CD4-positive, alpha-beta T cell (primary cell): ENCODE results near the gene ANXA4. TPM values are rescaled to one million over a fixed set of nuclear protein-coding genes. Genes with fewer than 3 reads are reported as not detected.
"Not testable (repeated sequence)": the region's sequence is repeated elsewhere in the genome, so short reads cannot be mapped to it uniquely, and the experiment has no call there.

Experiments
- ATAC-seq: fragments of 200-7000 bp; cut with Tn5 transposase; one replicate; pipeline ENCODE4 v1.10.0; 2022; ENCODE audit warnings: mild to moderate bottlenecking; ENCODE audit not compliant: poor library complexity
- CTCF ChIA-PET: fragments of 350-600 bp; sonication (Branson Sonifier 250); formaldehyde crosslinking; loops from one replicate; lab custom pipeline; 2021; ENCODE audit warnings: antibody characterized with exemption, inconsistent platforms; lab: Charles Lee
- POLR2A ChIA-PET: fragments of 350-600 bp; sonication (Branson Sonifier 250); formaldehyde crosslinking; loops from one replicate; lab custom pipeline; 2021; ENCODE audit warnings: antibody characterized with exemption, inconsistent platforms; lab: Charles Lee
- DNase-seq, 14 experiments: peaks; one replicate each; pipeline ENCODE4 v3.0.0-alpha.2; 2013 to 2020; ENCODE audit warnings: mixed read lengths in 2 of 14
- H3K27ac ChIP-seq, 2 donors: one replicate each; pipeline versions ENCODE4 v1.5.1 to v1.7.0; 2013; ENCODE audit warnings: low read length in 2 of 2, low read depth in 1 of 2, mild to moderate bottlenecking in 1 of 2
- H3K27me3 ChIP-seq, 2 experiments: 1 replicate in 1 of 2; 2 replicates in 1 of 2; pipeline versions ENCODE4 v1.6.1 to v1.7.0; 2013; ENCODE audit warnings: low read length in 2 of 2, control low read depth in 1 of 2, mild to moderate bottlenecking in 1 of 2, moderate library complexity in 1 of 2; ENCODE audit not compliant: insufficient read depth in 2 of 2, control insufficient read depth in 1 of 2
- H3K36me3 ChIP-seq: one replicate; pipeline ENCODE4 v1.6.1; 2013; ENCODE audit warnings: low read length, control low read depth; ENCODE audit not compliant: insufficient read depth
- H3K4me1 ChIP-seq: one replicate; pipeline ENCODE4 v1.6.1; 2013; ENCODE audit warnings: low read length, control low read depth; ENCODE audit not compliant: insufficient read depth
- H3K4me3 ChIP-seq: one replicate; pipeline ENCODE4 v1.5.1; 2013; ENCODE audit warnings: mild to moderate bottlenecking, low read length, moderate library complexity
- H3K9me3 ChIP-seq, 2 experiments: 1 replicate in 1 of 2; 2 replicates in 1 of 2; pipeline versions ENCODE4 v1.6.1 to v1.7.0; 2013; ENCODE audit warnings: low read length in 2 of 2, mild to moderate bottlenecking in 2 of 2, control low read depth in 1 of 2, moderate library complexity in 1 of 2; ENCODE audit not compliant: control insufficient read depth in 1 of 2, insufficient read depth in 1 of 2
- H3K27ac Mint-ChIP-seq: one replicate; pipeline ENCODE4 v1.8.0; 2020; ENCODE audit warnings: mixed read lengths
- H3K27me3 Mint-ChIP-seq: one replicate; pipeline ENCODE4 v1.8.0; 2021; ENCODE audit warnings: mixed read lengths
- H3K36me3 Mint-ChIP-seq: one replicate; pipeline ENCODE4 v1.8.0; 2021; ENCODE audit warnings: low read depth, mixed read lengths
- H3K4me1 Mint-ChIP-seq: one replicate; pipeline ENCODE4 v1.8.0; 2021; ENCODE audit warnings: low read depth, mixed read lengths
- H3K4me3 Mint-ChIP-seq: one replicate; pipeline ENCODE4 v1.8.0; 2020; ENCODE audit warnings: mild to moderate bottlenecking, mixed read lengths
- H3K9me3 Mint-ChIP-seq: one replicate; pipeline ENCODE4 v1.8.0; 2020; ENCODE audit warnings: mixed read lengths
- CTCF ChIP-seq: fragments of 200-600 bp; IDR thresholded peaks from one replicate; pipeline ENCODE4 v1.8.0; 2022; ENCODE audit warnings: antibody characterized with exemption, mild to moderate bottlenecking
- intact Hi-C, 2 experiments: fragments of 100-400 bp; cut with DNase I in 1 of 2; cut with micrococcal nuclease in 1 of 2; formaldehyde crosslinking; loops; one replicate each; pipeline versions ENCODE4 v1.15.1 to v1.9.0; 2023 to 2025; cut with DNase I, micrococcal nuclease
- total RNA-seq, 174 experiments: library from RNA in 2 of 174; stranded (reverse) in 2 of 174; gene quantifications; one replicate each; pipeline ENCODE4 v1.2.3 and lab custom pipeline; 2021 to 2026

Gene ANXA4
- total RNA-seq, 2 experiments from 2014 or later: 4.0 to 5.3 TPM

- Mint-ChIP-seq H3K27ac (no peak overlapping the region), H3K9me3 (no peaks in the 10 kb centered on the region), H3K36me3 (no peaks in the 10 kb centered on the region), H3K27me3 (no peaks in the 10 kb centered on the region), H3K4me3 (no peak overlapping the region), H3K4me1 (peaks cover 30% of the 10 kb centered on the region)
- Histone ChIP-seq H3K27ac (no peak overlapping the region), H3K9me3 (no peaks in the 10 kb centered on the region), H3K36me3 (peaks cover 5% of the 10 kb centered on the region), H3K4me3 (no peak overlapping the region), H3K4me1 (peaks cover 7% of the 10 kb centered on the region), H3K27me3 (no peaks in the 10 kb centered on the region)
- ChIA-PET POLR2A (interaction anchor here (0.9 kb wide), 1 partner anchor 27 kb away, joined by 3 read pairs; no protein-coding TSS in a partner anchor), CTCF (no interaction called here)
- no peak for TF ChIP-seq CTCF
- intact Hi-C loops: loop anchor here in 1 of 2 experiments (5.0 kb wide), 1 partner anchor 35 kb away; no protein-coding TSS in a partner anchor
- ATAC-seq (no peak), DNase-seq (no peak)
These were observed 59.9 kb downstream of the ANXA4 start for GRCh38 chr2:69801745-69802290.

DNA sequence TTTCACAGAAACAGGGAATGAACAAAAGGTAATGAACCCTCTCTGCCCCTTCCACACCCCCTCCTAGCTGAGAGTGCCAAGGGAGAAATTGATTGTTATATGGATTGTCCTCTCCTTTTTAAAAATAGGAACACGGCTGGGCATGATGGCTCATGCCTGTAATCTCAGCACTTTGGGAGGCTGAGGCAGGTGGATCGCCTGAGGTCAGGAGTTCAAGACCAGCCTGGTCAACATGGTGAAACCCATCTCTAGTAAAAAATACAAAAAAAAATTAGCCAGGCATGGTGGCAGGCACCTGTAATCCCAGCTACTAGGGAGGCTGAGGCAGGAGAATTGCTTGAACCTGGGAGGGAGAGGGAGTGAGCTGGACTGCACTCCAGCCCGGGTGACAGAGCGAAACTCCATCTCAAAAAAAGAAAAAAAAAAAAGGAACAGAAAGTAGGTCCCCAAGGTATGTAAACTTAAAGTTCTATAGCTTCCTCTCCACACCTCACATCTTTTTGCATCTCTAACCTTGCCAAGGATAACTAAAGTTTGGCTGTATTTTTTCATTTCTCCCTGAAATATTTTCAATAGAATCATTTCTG, 60.9 kb downstream of the ANXA4 start:
- H3K27ac ChIP-seq, CTCF ChIA-PET: not testable (repeated sequence)

GRCh38 chr2:69804416-69804815, 62.5 kb downstream of the ANXA4 start:
- H3K27ac ChIP-seq: no peak overlapping the region
- POLR2A ChIA-PET: no interaction called here

More for the DNA sequence above, 60.9 kb downstream of the ANXA4 start:
- H3K9me3 Mint-ChIP-seq, POLR2A ChIA-PET, ATAC-seq, H3K36me3 ChIP-seq, H3K4me3 ChIP-seq, H3K27me3 Mint-ChIP-seq, H3K36me3 Mint-ChIP-seq, H3K9me3 ChIP-seq, H3K4me3 Mint-ChIP-seq, DNase-seq, H3K27me3 ChIP-seq, H3K4me1 ChIP-seq, H3K27ac Mint-ChIP-seq: not testable (repeated sequence)
- peaks cover 30% of the 10 kb centered on the region for H3K4me1 Mint-ChIP-seq
- intact Hi-C loops: loop anchor here in 1 of 2 experiments (5.0 kb wide), 1 partner anchor 36 kb away; no protein-coding TSS in a partner anchor

More at GRCh38 chr2:69804416-69804815, 62.5 kb downstream of the ANXA4 start:
- Mint-ChIP-seq H3K27ac (no peak overlapping the region), H3K4me3 (no peak overlapping the region), H3K36me3 (no peaks in the 10 kb centered on the region), H3K27me3 (no peaks in the 10 kb centered on the region), H3K9me3 (no peaks in the 10 kb centered on the region), H3K4me1 (peaks cover 17% of the 10 kb centered on the region)
- intact Hi-C loops: loop anchor here in 1 of 2 experiments (5.0 kb wide), 1 partner anchor 37 kb away; no protein-coding TSS in a partner anchor
- peaks cover 5% of the 10 kb centered on the region for H3K4me1 ChIP-seq
- H3K9me3 ChIP-seq: no peaks in the 10 kb centered on the region
- no peaks in the 10 kb centered on the region for H3K27me3 ChIP-seq
- H3K36me3 ChIP-seq: peaks cover 5% of the 10 kb centered on the region
- no peak overlapping the region for H3K4me3 ChIP-seq
- ATAC-seq: no peak
- CTCF ChIA-PET: no interaction called here
- peak in 2 of 14 experiments; percentile 15 to 32 for DNase-seq
- TF ChIP-seq CTCF: no peak
